HG03097 (cell line): ENCODE data around the gene FIBP.

ENCODE experiments used
- ATAC-seq: cut with Tn5 transposase; IDR thresholded peaks from one replicate; pipeline ENCODE4 v1.9.1; 2021; ENCODE audit not compliant: unreplicated experiment, low FRiP score

The FIBP gene

GRCh38 chr11:65888163-65888814 lies at the start of gene FIBP:
TSS of gene FIBP (minus strand) at chr11:65888471. CDS start at chr11:65888418, 53 bp downstream.
- ATAC-seq, result peak; percentile 38

DNA sequence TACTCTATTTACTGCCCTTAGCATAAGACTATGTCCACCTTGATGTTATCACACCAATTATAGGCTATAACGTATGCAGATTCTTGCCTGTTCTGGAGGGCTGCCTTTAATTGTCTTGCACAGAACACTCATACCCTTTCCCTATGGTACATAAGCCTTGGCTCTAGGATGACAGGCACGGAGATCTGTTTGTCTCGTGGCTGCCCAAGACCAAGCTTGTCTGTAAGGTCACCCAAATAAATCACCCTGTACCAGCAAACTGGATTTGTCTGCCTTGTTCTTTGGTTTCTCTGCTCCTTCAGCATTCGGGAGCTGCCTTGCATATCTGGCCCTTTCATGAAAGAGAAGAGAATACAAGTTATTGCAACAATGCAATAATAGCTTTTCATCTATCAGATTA lies 49.5 kb upstream of the FIBP start:
- no peak for ATAC-seq

DNA sequence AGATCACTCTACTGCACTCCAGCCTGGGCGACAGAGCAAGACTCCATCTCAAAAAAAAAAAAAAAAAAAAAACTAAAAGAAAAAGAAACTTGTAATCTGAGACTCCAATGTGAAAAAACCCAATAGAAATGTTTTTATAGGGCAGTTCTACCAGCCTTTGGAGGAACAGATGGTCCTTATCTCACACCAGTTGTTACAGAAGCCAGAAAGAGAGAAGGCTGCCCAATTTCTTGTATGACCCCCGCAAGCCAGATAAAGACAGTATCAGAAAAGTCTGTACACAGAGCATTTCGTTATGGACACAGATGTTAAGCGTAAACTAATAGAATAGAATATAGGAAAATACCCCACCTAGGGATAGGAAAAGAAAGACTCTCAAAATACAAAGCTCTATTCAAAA lies 45.7 kb upstream of the FIBP start:
- ATAC-seq, result no peak

- ATAC-seq, result no peak
Measured at GRCh38 chr11:65932558-65932919, 44.3 kb upstream of the FIBP start.

GRCh38 chr11:65931773-65932557 lies 43.7 kb upstream of the FIBP start:
- no peak for ATAC-seq

GRCh38 chr11:65928667-65929066 lies 40.4 kb upstream of the FIBP start:
- ATAC-seq, result no peak

DNA sequence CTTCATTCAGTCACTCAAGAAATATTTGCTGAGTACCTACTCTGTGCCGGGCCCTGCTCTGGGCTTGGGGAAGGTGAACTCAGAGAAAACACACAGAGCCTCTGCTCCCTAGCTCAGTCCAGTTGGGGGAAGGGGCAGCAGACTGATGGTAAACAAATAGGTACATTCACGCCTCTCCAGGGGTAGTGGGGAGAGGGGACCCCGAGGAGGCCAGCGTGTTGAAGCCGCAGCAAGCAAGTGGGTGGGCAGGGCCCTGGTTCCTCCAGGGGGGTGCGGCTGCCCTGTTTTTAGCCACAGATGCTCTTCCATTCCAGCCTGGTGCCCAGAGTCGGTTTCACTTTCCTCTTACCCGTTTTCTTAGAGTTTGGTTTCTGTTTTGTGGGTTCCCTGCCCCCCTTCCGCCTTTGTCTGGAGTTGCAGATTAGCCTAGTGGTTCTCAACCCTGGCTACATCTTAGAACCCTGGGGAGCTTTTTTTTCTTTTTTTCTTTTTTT lies 39.7 kb upstream of the FIBP start:
- peak; percentile 77 for ATAC-seq

DNA sequence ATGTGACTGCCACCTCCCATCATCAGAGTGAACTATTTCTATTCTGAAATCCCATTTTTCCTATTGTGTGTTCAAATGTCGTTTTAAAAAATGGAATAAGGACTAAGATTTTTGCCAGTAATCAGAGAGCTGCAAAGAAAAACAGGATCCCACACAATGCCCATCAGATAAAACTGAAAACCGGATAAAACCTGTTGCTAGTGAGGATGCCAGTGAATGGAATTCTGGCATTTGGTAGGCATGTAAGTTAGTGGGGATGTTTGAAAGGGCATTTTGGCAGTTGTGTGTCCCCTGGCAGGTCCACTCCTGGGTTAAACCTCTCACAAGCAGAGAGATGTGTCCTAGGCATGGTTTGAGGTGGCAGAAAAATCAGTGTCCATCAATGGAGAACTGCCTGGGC lies 37.1 kb upstream of the FIBP start:
- no peak for ATAC-seq

DNA sequence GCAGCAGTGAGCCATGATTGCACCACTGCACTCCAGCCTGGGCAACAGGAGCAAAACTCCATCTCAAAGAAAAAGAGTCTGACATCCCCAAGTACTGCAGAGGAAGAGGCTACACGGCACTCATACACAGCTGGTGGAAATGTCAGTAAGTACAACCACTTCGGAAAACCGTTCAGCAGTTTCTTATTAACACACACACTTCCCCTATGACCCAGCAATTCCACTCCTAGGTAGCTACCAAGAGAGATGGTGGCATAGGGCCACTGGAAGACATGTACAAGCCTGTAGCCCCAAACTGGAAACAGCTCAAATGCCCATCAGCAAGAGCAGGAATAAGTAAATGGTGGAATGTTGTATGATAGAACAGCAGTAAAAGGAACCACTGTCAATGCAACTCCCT lies 34.3 kb upstream of the FIBP start:
- ATAC-seq, result no peak

- no peak for ATAC-seq
Measured at GRCh38 chr11:65921876-65922275, 33.6 kb upstream of the FIBP start.

DNA sequence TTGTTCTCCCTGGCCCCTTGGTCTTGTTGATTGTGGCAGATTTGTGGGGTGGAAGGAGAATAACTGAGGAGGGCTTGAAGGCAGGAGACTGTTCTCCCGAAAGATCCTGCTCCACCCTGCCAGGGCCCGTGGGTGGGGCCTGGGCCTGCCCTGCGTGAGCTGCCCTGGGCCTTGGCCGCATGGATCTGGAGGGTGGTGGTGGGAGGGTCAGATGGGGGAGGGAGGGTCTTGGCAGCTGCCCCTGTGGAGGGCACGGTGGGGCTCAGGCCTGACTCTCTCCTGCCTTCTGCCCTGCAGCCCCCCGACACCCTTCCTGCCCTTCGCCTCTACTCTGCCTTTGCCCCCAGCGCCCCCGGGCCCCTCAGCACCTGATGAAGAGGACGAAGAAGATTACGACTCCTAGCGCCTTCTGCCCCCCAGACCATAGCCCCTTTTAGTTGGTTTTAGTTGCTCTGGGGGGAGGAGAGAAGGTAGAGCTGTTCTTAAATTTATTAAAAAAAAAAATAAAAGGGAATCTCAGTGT lies 32.8 kb upstream of the FIBP start:
- ATAC-seq, result no peak

GRCh38 chr11:65920372-65920802 lies 32.1 kb upstream of the FIBP start:
- no peak for ATAC-seq

- ATAC-seq, result peak; percentile 20
Measured at GRCh38 chr11:65919573-65920371, 31.5 kb upstream of the FIBP start.

GRCh38 chr11:65919141-65919572 lies 30.9 kb upstream of the FIBP start, which contains the start of gene DRAP1:
TSS of gene DRAP1 (plus strand) at chr11:65919426. CDS start at chr11:65919502, 76 bp downstream.
- ATAC-seq, result peak; percentile 84

DNA sequence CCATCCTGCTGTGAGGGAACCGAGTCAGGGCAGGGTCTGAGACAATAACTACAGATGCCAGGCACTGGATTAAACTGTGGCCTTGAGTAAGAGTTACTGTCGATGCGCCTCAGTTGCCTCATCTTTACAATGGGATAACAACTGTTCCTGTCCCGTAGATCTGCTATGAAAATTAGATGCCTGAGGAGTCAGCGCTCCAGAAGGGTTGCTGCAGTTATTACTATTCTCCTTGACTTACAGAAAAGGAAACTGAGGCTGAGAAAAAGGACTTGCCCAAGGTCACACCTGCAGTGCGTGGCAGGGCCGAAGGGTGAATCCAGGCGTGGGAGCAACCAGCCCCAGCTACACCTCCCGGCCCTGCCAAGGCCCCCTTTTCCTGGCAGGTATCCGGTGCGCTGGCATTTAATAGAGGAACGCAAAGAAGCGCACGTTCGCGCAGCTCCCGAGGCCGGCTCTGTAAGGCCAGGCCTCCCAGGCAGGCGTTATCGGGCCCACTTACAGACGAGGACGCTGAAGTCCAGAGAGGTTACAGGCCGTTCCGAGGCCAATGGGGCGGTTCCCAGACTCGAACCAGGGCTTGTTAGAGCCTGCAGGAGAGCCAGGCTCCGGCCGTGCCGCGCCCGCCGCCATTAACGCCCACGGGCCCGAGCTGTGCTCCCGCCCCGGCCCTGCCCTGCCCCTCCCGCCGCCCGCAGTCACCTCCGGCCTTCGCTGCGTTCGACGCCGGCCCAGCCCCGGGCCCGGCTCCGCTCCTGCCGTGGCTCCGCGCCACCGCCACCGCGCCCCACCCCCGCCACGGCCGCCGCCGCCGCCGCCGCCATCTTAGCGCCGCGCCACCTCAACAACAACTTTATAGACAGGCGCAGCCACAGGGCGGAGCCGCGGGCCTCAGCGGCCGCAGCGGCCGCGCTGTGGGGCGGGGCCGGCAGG lies 30.2 kb upstream of the FIBP start, which contains the start of gene C11orf68:
Gene C11orf68, minus strand, starts transcription at position 852 of the 930 bp plus-strand sequence. Its CDS starts 31 bp downstream, at position 821.
- peak; percentile 47 for ATAC-seq

- ATAC-seq, result no peak
Measured at GRCh38 chr11:65917434-65918210, 29.4 kb upstream of the FIBP start.

DNA sequence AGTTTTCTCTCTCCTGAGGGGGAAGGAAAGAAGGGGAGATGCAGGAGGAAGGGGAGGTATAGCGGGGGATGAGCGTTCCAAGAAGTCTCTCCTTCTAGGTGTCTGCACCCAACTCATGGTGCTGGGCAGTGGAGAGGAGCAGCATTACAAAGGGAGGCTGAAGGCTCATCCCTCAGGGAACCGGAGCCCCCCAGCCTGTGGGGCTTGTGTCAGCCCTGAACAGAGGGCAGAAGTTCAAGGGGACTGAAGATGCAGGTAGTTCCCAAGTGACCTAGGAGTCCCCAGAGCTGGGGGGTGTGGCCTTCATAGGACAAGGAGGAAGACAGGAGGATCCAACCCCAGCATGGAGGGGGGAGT lies 28.8 kb upstream of the FIBP start:
- ATAC-seq, result no peak

- ATAC-seq, result no peak
Measured at GRCh38 chr11:65916391-65916790, 28.1 kb upstream of the FIBP start.

- ATAC-seq, result no peak
Measured at GRCh38 chr11:65915821-65916251, 27.6 kb upstream of the FIBP start.
